ENCODE data around the gene ICAM5.
"Not testable (repeated sequence)": the region's sequence is repeated elsewhere in the genome, so short reads cannot be mapped to it uniquely, and the experiment has no call there.

Gene ICAM5

DNA sequence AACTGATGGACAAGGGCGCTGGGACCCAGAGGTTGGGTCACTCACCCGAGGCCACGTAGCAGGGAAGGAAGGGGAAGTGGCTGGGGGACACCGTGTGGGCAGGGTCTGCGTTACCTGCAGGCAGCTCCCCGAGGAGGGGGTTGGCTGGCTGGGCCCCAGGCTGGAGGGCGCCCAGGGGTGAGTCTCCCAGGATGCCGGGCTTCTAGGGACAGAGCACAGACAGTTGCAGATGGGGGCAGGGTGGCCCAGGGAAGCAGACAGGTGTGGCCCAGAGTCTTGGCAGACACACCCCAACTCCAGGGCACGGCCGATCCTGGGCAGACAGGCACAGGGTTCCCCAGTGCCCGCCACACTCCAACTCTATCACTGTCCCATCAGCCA, 31.7 kb downstream of the ICAM5 start:
- DNase-seq = no peak

DNA sequence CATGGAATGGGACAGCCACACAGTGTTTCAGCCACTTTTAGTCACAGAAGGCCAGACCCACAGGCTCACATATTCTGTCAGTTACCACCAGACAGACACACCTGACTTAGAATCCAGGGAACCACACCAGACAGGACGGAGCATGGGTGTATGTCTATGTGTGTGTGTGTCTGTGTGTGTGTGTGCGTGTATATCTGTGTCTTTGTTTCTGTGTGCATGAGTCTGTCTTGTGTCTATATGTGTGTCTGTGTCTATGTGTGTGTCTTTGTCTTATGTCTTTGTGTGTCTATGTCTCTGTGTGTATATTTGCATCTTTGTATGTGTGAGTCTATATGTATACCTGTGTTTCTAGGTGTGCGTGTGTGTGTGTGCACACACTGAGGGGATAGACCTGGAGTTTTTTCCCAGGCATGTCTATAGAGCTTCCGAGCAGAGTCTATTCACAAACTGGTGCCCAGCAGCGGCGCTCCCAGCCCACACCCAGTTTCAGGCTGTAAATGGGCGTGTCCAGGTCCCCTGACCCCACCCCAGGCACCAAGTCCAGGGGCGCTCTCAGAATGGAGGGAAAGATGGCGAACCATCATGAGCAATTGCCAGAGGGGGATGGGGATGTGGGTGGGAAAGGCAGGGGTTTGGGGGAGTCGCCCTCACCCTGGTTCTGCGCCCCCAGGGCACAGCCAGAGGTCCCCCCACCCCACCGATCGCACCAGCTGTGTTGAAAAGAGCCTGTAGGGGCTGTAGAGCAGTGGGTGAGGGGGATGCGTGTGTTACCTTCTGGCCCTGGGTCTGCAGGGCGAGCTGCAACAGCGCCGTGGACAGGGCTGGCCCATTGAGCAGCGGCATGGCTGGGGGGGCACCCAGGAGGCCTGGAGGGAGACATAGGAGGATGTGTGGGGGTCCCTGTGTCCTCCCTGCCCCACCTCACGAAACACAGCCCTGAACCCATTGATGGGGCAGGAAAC, 32.4 kb downstream of the ICAM5 start:
- no peak for DNase-seq

DNA sequence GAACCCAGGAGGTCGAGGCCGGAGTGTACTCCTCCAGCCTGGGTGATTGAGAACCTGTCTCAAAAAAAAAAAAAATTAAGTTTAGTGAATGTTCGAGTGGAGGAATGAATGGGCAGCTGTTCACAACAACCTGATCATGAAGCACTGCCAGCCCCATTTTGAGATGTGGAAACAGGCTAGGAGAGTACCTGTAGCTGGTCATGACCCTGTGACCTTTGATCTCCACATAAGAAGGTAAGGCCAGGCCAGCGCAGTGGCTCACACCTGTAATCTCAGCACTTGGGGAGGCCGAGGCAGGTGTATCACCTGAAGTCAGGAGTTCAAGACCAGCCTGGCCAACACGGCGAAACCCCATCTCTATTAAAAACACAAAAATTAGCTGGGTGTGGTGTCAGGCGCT, 36.0 kb downstream of the ICAM5 start:
- DNase-seq = no peak

DNA sequence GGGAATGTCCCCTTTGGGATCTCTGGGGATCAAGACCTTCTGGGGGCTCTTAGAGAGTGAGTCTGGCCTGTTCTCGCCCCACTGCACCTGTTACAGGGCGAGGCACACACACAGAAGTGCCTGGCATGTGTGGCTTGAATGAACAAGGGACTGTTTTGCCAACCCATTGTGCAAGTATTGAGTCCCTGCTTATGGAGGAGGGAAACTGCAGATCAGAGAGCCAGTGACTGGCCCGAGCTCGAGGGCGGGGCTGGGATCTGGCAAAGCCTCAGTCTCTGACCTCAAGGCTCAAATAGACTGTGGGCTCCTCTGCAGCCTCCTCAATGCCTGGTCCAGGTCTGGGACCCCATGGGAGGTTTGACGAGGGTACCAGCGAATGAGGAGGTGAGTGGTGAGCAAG, 38.0 kb downstream of the ICAM5 start:
- DNase-seq = no peak

DNA sequence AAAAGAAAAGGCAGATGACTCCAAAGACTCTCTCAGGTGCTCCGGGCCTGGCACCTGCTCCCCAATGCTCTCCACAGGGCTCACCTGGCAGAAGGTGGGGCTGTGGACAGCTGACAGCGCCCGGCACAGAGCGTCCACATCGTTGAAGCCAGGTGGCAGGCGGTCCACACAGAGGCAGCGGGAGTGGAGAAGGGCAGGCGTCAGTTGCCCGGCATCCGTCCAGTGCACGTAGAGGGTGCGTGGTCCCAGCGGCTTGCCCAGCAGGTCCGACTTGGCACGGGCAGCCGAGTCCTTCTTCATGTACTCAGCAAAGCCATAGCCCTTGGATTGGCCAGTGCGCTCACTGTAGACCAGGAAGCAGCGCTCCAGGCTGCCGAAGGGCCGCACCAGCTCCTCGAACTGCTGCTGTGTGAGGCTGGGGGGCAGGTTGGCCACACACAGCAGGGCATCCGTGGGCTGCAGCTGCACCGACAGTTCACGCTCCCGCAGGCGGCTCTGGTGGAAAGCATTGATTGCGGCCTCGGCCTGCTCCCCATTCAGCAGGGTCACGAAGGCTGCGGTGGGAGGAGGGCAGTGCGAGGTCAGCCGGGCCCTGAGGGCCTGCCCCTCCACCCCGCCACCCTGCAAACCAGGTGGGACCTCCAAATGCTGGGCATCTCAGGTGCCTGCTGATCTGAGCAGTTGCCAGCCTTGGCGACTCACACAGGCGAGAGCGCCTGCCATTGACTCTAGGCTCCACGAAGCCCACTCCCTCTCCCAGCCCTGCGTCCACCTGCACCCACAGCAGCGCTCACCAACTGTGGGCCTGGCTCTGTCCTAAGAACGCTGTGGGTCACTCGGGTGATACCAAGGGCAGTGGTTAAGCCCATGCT, 39.0 kb downstream of the ICAM5 start:
- DNase-seq = no peak

DNA sequence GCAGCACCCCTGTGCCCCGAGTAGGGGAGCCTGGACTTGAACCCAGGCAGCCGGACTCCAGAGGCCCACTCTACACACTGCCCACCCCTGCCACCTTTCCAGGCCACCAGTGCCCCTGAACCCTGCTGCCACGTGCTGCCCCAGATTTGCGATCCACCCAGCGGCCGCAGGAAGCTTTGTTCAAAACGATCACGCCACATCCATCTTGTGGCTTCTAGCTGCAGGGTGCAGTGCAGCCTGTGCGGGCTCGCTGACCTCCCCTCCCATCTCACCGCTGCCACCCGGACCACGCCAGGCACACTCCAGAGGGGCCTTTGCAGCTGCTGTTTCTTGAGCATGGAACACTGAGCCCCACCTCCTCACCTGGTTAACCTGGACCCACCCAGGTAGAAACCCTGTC, 39.8 kb downstream of the ICAM5 start:
- DNase-seq = no peak

DNA sequence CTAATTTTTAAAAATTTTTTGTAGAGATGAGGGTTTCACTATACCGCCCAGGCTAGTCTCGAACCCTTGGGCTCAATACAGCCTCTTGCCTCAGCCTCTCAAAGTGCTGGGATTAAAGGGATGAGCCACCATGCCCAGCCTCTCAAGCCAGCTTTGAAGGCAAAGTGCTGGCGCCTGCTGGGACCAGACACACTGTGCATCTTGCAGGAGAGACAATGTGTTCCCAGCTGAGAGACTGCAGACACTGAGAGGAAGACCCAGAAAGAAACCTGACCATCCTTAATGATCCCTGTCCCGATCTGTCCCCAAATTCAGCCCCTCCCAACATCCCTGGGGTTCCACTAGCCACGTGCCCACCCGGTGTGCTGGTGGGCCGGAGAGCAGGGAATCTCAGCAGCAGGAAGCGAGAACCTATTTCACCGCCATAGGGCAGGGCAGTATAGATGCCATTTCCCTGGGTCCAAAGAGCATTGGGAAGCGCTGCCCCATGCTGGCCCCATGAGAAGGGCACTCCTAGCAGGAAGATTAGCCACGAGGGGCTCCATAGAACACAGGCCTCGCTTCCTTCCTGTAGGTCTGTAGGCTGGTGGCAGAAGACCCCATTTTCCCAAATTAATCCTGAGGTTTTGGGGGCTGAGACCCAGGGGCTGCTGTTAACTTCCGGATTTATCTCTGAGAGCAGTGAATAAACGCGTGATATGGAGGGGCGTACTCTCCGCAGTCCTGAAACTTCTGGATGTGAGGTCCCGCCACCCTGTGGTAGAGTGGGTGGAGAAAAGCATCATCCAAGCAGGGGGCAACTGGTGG, 42.6 kb downstream of the ICAM5 start:
- no peak for DNase-seq

DNA sequence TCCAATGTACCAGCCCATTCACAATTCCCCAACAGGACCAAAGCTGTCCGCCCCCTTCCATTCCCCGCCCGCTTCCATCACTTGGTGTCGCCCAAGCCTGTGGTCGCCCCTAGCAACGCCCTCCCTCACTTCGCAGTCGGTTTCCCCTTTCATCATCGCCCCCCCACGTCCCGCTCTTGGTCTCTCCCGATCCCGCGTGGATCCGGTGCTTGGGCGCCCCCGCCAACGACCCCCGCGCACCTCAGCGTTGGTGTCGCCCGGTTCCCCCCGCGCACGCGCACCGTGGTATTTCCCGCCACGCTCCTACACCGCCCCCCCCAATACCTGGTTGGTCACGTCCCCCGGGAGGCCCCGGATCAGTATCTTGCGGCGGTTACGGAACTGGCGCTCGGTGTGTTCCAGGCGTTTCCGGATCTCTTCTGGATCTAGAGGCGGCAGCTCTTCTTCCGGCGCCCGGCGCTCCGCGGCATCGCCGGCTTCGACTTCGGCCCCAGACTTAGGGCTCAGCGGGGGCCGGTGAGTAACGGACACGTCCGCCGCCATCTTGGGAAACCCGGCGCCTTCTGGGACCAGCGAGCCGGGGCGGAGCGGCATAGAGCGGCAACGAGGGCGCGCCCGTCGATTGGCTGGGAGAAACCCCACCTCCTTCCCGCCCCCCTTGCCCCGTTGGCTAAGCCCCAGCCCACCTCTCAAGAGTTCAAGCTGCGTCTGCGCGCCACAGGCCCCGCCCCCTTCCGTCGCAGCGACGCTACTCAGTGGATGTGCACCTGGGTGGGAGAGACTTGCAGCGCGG, 43.4 kb downstream of the ICAM5 start, which contains the start of gene RAVER1:
RAVER1 (minus strand) TSS at position 565 of the 793 bp plus-strand sequence; CDS start at position 543, 22 bp downstream.
- peak; percentile 93 for DNase-seq

DNA sequence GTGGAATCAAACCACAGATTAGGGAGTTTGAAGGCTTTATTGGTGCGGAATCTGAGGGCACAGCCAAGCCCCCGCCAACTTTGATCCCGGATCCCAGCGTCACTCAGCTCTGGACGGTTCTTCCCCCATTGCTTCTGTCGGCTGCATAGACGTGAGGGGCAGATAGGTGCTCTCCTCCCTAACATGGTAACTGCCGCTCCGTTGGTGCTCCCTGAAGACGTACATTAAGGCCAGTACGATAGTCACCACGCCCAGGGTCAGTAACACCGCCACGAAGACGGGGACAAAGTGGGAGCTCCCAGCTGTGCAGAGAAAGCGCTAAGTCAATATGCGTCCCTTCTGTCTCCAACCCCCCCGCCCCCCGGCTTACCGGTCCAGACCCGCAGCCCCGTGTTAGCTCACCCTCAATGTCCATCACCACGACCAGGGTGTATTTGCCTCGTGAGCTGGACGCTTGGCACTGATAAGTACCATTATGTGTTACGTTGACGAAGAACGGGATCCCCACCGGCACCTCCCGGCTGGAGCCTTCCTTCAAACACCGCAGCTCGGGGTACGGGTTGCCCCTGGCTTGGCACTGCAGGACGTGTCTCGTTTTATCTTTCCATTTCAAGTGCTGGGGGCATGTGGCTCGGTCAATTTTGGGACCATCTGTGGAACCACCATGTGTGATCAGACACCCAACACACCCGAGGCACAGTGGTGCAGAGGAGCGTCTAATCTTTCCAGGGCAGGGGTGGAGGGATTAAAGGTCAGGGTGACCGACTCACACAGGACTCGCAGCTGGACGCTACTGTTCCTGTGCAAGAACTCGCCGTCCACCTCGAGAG, 44.2 kb downstream of the ICAM5 start:
- no peak for DNase-seq

DNA sequence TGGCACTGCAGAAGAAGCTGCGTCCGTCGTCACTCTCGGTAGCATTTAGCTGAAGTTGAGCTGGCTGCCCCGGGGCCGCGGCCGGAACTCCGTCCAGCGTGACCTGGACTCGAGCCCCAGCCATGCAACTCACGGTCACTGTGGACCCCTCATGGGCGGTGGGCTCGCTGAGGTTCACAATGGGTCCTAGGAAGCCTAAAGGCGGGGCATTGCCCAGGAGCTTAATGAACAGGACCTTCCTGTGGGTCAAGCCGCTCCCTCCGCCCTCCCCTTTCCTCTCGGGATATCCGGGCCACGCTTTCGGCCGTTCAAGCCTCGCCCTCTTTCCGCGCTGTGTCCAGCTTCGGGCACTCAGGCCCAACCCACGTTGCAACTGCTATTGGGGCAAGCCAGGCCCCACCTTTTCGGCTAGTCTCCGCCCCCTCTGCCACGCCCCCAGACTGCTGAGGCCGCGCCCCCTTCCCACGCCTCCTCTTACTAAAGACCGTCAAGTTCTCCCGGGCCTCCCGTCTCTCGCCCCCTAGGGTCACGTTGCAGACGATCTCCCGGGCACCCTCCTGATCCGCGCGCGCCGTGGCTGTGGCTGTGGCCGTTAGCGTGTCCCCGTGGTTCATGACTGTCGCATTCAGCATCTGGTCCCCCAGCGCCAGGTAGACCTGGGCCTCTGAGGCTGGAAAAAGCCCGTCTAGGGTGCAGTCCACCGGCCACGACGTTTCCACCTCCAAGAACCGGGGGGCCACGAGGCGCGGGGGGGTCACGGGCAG, 45.0 kb downstream of the ICAM5 start:
- peak; percentile 90 for DNase-seq

DNA sequence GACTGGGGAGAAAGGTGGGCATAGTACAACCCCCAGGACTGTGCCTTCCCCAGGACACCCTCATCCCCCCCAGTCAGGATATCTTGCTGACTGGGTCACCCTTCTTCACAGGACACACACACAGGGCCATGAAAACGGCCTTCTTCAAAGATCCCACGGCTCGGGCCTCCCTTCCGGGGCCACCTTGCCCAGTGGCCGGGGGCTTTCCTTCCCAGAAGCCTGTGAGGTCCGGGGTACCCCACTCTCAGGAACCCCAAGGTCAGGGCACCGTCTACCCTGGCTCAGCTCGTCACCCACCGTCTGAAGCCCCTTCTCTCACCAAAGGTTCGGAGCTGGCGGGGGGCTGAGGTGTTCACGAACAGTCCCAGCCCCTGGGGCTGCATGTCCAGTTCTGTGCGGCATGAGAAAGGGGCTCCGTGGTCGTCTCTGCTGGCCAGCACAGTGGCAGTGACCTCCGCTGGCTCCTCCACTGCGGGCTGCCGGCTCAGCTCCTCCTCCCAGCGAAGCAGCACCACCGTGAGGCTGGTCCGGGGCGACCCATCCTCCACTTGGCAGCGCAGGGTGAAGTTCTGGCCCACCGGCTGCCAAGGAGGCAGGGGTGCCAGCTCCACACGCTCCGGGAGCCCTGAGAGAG, 45.7 kb downstream of the ICAM5 start:
- DNase-seq = no peak

DNA sequence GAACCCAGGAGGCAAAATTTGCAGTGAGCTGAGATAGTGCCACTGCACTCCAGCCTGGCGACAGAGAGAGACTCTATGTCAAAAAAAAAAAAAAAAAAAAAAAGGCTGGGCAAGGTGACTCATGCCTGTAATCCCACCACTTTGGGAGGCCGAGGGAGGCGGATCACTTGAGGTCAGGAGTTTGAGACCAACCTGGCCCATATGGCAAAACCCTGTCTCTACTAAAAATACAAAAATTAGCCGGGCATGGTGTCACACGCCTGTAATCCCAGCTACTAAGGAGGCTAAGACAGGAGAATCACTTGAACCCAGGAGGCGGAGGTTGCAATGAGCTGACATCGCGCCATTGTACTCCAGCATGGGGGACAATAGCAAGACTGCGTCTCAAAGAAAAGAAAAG, 47.0 kb downstream of the ICAM5 start:
- DNase-seq = not testable (repeated sequence)

DNA sequence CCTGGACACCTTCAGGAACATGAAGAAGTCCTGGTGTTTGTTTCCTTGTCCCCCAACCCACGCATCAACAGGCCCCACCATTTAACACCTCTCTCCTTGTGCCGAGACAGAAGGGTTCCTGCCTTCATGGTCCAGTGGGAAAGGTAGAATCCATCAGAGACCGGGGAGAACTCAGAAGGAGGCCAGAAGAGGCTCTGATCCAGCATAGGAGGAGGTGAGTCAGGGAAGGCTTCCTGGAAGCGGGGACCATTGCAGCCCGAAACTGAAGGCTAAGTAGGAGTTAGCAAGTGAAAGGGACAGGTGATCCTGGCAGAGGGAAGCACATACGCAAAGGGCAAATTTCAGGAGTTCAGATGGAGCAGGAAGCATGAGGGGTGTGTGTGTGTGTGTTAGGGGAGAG, 49.2 kb downstream of the ICAM5 start:
- no peak for DNase-seq

DNA sequence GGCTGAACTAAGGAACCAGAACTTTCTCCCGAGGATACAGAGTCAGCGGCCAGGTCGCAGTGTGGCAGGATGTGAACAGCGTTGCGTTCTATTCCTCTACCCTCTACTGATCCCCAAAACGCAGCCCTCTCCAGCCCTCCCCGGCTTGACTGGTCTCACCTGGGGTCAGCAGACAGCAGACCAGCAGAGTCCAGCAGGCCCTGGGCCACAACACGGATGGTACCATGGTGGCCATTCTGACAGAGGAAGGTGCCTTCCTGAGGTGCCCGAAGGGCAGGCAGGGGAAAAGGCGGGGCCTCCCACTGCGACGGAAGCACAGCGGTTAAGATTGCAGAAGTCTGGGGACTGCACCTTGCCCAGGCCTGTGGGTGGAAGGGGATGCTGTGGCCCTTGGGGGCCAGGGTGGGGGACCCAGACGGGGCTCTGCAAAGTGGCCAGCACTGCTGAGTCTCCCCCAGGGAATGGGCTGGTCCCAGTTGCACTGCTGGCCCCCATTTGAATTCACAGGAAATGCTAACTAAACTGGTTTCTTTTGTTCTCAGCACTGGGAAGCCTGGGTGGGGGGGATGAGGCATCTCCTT, 49.7 kb downstream of the ICAM5 start, which contains the start of gene ICAM3:
ICAM3 (minus strand) TSS at position 245 of the 581 bp plus-strand sequence; CDS start at position 235, 10 bp downstream.
- no peak for DNase-seq

DNA sequence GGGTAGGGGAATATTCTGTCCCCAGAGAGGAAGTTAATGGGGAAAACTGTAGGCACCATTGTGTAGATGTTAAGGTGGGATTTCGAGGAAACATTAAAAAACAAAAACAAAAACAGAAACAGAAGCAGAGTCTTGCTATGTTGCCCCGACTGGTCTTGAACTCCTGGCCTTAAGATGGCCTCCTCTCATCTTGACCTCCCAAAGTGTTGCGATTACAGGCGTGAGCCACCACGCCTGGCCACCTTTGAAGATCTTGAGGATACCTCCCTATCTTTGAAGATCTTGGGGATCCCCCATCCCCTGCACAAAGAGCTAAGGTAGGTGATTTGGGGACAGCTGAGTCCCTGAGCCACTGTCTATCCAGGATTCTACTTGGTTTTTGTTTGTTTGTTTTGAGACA, 50.2 kb downstream of the ICAM5 start:
- DNase-seq = no peak

DNA sequence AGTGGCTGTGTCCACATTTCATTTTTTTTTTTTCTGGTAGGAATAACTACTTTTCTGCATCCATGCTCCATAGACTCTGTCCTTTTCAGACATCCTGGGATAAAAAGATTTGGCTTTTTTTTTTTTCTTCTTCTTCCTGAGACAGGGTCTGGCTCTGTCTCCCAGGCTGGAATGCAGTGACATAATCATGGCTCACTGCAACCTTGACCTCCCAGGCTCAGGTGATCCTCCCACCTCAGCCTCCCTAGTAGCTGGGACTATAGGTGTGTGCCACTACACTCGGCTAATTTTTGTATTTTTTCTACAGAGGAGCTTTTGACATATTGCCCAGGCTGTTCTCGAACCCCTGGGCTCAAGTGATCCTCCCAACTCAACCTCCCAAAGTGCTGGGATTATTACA, 53.7 kb downstream of the ICAM5 start:
- no peak for DNase-seq

DNA sequence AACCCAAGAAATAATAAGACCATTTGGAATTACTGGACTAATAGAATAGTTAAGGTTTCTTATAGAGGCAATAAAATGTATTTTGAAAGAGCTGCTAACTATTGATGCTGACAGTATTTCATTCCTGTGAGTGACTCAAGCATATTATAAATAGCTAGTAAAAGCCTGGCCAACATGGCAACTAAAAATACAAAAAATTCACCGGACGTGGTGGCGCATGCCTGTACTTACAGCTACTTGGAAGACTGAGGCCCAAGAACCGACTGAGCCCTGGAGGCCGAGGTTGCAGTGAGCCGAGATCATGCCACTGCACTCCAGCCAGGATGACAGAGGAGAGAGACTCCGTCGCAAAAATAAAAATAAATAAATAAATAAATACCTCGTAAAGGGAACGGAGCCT, 55.0 kb downstream of the ICAM5 start:
- DNase-seq = no peak
